HG02885 (cell line): Measurements from ENCODE around the gene ZNF280B.
"Not testable (repeated sequence)": the region's sequence is repeated elsewhere in the genome, so short reads cannot be mapped to it uniquely, and the experiment has no call there.

ENCODE experiments used
- ATAC-seq: cut with Tn5 transposase; IDR thresholded peaks from one replicate; pipeline ENCODE4 v1.9.1; 2021; ENCODE audit warnings: mild to moderate bottlenecking; ENCODE audit not compliant: unreplicated experiment, poor library complexity

ZNF280B gene

GRCh38 chr22:22510833-22511232 is 2.3 kb upstream of the ZNF280B start:
- not testable (repeated sequence) for ATAC-seq

DNA sequence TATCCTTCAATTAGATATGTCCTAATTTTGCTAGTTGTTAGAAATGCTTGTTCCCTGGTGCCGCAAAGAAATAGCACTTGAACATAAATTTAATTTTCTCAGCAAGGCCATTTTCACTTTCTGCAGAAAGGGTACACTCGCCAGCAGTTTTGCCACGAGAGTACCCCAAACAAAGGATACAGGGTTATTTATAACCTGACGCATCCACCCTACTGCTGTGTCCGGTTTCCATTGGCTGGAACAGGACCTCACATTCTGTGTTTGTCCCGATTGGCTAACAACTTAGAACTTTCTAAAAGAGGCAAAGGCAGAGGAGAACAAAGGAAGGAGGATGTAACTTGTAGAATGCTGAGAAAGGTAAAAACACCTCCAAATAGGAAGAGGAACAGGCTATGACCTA is 1.4 kb upstream of the ZNF280B start:
- ATAC-seq, result not testable (repeated sequence)

GRCh38 chr22:22507743-22508273 is 734 bp downstream of the ZNF280B start:
- no peak for ATAC-seq

GRCh38 chr22:22506736-22507135 is 1.8 kb downstream of the ZNF280B start:
- no peak for ATAC-seq

DNA sequence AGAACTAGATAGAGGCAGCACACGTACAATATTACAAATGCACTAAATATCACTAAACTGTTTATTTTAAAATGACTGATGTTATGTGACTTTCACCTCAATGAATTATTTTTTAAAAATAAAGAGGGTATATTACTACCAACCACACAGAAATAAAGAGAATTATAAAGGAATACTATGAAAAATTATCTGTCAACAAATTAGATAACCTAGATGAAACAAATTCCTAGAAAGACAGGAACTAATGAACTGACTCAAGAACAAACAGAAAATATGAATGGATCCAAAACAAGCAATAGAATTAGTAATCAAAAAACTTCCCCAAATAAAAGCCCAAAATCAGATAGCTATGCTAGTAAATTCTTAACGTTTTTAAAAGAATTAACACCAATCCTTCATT is 10.3 kb downstream of the ZNF280B start:
- ATAC-seq, result no peak

DNA sequence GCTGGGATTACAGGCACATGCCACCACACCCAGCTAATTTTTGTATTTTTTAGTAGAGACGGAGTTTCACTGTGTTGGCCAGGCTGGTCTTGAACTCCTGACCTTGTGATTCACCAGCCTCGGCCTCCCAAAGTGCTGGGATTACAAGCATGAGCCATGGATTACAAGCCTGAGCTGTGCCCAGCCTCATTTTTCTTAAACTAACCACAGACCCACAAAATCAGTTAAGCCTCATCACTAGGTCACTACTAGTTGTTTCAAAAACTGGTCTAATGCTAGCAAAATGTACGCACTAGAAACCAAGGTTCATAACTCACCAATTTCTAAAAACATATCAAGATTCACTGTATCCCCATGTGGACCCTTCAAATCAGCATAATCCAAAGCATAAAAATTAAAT is 17.0 kb downstream of the ZNF280B start:
- not testable (repeated sequence) for ATAC-seq

GRCh38 chr22:22488736-22489135 is 19.8 kb downstream of the ZNF280B start:
- ATAC-seq, result no peak

GRCh38 chr22:22487869-22488597 is 20.5 kb downstream of the ZNF280B start:
- no peak for ATAC-seq

DNA sequence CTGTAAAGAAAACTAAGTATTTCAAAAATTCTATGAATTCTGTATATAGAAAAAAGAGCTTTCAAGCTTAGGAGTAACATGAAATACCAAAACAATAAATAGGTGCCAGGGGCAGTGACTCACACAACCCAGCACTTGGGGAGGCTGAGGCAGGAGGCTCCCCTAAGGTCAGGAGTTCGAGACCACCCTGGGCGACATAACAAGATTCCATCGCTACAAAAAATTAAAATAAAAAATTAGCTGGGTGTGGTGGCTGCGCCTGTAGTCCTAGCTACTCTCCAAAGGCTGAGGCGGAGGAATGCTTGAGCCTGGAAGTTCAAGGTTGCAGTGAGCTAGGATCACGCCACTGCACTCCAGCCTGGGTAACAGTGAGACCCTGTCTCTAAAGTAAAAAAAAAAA is 21.5 kb downstream of the ZNF280B start:
- no peak for ATAC-seq

- no peak for ATAC-seq
Measured at GRCh38 chr22:22486132-22486899, 22.2 kb downstream of the ZNF280B start.

- ATAC-seq, result no peak
Measured at GRCh38 chr22:22485524-22485923, 23.0 kb downstream of the ZNF280B start.

- no peak for ATAC-seq
Measured at GRCh38 chr22:22484023-22484422, 24.5 kb downstream of the ZNF280B start.

- ATAC-seq, result no peak
Measured at GRCh38 chr22:22480940-22481339, 27.6 kb downstream of the ZNF280B start.

GRCh38 chr22:22479999-22480532 is 28.5 kb downstream of the ZNF280B start:
- ATAC-seq, result no peak

- no peak for ATAC-seq
Measured at GRCh38 chr22:22479116-22479515, 29.4 kb downstream of the ZNF280B start.

GRCh38 chr22:22478470-22478869 is 30.1 kb downstream of the ZNF280B start:
- no peak for ATAC-seq

GRCh38 chr22:22474733-22475132 is 33.8 kb downstream of the ZNF280B start:
- no peak for ATAC-seq

DNA sequence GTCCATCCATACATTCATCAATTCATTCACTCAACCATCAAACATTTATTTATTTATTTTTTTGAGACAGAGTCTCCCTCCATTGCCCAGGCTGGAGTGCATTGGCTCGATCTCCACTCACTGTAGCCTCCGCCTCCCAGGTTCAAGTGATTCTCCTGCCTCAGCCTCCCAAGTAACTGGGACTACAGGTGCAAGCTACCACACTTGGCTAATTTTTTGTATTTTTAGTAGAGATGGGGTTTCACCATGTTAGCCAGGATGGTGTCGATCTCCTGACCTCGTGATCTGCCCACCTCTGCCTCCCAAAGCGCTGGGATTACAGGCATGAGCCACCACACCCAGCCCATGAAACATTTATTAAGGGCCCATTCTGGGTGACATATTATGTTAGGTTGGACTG is 37.4 kb downstream of the ZNF280B start:
- ATAC-seq, result not testable (repeated sequence)

GRCh38 chr22:22469527-22469926 is 39.0 kb downstream of the ZNF280B start:
- no peak for ATAC-seq

DNA sequence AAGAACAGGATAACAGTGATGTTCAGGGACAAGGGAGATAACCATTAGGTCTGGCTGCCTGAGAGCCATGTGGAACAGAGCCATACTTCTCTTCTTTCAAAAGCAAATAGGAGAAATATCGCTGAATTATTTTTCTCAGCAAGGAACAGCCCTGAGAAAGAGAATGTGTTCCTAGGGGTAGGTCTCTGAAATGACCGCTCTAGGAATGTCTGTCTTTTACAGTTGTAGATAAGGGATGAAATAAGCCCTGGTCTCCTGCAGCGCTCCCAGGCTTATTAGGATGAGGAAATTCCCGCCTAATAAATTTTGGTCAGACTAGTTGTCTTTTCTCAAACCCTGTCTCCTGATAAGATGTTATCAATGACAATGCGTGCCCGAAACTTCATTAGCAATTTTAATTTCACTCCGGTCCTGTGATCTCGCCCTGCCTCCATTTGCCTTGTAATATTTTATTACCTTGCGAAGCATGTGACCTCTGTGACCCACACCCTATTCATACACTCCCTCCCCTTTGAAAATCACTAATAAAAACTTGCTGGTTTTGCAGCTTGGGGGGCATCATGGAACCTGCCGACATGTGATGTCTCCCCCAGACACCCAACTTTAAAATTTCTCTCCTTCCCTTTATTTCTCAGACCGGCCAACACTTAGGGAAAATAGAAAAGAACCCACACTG is 39.6 kb downstream of the ZNF280B start:
- not testable (repeated sequence) for ATAC-seq

GRCh38 chr22:22467112-22467511 is 41.4 kb downstream of the ZNF280B start:
- ATAC-seq, result no peak
